ENCODE data around the gene SRCAP.
A peak's percentile ranks its signal among the peaks of the same experiment; 100 is the strongest.

SRCAP gene

GRCh38 chr16:30787613-30788378, 88.8 kb downstream of the SRCAP start:
- H3K27me3 ChIP-seq = no peaks in the 10 kb centered on the region
- no peak for TF ChIP-seq Cebpa-rat (IDR thresholded peaks at IDR 0.05)
- peak overlapping the region; percentile 71 to 98 (median 91) for H3K4me3 ChIP-seq
- H3K9me3 ChIP-seq (replicated peaks in 1 of 11) = no peaks in the 10 kb centered on the region
- peaks cover 0 to 28% (median 11%) of the 10 kb centered on the region in 11 experiments; a peak in 12 of 22 replicates for H4K20me1 ChIP-seq
- H3K9ac ChIP-seq = peak overlapping the region; percentile 89 to 97 (median 96)
- H3K4me2 ChIP-seq = peak overlapping the region; percentile 83 to 97 (median 91)
- H3K4me1 ChIP-seq = peaks cover 22 to 30% (median 27%) of the 10 kb centered on the region in 10 experiments
- H3K27ac ChIP-seq = peak overlapping the region; percentile 85 to 95 (median 92)
- H3K36me3 ChIP-seq = peaks cover 13 to 28% (median 22%) of the 10 kb centered on the region in 11 experiments
